ENCODE data around the gene MYO9A.

Gene MYO9A

DNA sequence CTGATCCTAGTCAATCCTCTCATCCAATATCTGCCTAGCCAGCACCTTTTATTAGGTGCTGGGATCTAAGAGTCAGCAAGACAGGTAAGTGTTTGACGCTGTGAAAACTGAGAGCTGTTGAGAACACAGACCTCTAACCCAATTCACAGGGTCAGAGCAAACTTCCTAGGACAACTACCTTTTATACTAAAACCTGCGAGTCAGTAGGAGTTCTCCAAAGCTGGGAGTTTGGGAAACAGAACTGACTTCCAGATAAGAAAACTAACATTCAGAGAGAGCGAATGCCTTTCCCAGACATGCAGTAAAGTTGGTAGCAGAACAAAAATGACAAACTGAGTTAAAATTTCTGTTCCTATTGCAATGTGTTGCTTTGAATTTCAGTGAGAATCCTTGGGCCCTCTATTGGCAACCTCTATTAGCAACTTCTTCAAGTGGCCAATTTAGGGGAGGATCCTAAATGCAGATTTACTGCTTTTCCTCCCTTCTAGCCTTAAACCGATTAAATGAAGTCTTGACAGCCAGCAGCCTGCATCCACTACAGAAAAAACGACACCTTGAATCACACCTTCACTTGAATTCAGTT lies 296.3 kb downstream of the MYO9A start:
- no peak for DNase-seq (ENCODE audit: low read depth)
- in situ Hi-C loops (cut with HindIII; ENCODE audit: low sequenced_read_pairs): no loop called here
- TF ChIP-seq, protein P1, sequence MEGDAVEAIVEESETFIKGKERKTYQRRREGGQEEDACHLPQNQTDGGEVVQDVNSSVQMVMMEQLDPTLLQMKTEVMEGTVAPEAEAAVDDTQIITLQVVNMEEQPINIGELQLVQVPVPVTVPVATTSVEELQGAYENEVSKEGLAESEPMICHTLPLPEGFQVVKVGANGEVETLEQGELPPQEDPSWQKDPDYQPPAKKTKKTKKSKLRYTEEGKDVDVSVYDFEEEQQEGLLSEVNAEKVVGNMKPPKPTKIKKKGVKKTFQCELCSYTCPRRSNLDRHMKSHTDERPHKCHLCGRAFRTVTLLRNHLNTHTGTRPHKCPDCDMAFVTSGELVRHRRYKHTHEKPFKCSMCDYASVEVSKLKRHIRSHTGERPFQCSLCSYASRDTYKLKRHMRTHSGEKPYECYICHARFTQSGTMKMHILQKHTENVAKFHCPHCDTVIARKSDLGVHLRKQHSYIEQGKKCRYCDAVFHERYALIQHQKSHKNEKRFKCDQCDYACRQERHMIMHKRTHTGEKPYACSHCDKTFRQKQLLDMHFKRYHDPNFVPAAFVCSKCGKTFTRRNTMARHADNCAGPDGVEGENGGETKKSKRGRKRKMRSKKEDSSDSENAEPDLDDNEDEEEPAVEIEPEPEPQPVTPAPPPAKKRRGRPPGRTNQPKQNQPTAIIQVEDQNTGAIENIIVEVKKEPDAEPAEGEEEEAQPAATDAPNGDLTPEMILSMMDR (IDR thresholded peaks at IDR 0.05; ENCODE audit: low read depth, low read length, missing control alignments): no peak
- H3K4me3 ChIP-seq (ENCODE audit: low read depth, low read length): no peak overlapping the region

DNA sequence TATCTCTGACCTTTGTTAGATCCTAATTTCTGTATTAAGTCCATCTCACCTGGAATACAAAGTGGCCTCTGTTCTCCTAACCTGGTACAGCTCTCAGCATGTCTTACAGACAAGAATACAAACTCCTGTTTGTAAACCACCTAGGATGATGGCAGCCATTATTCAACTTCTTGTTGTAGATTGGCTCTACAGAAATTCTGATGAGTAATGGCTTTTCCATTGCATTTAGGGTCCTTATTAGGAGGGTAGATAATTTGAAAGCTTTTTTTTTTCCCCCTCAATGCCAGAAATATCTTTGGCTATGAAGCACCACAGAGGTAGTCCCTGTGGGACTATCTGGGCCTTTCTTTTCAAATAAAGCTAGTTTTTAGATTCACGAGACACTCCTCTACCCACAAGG lies 297.8 kb downstream of the MYO9A start:
- in situ Hi-C loops (cut with HindIII; ENCODE audit: low sequenced_read_pairs): no loop called here
- TF ChIP-seq, protein P1 (IDR thresholded peaks at IDR 0.05; ENCODE audit: low read depth, low read length, missing control alignments): no peak
- no peak overlapping the region for H3K4me3 ChIP-seq (ENCODE audit: low read depth, low read length)
- DNase-seq (ENCODE audit: low read depth): no peak

DNA sequence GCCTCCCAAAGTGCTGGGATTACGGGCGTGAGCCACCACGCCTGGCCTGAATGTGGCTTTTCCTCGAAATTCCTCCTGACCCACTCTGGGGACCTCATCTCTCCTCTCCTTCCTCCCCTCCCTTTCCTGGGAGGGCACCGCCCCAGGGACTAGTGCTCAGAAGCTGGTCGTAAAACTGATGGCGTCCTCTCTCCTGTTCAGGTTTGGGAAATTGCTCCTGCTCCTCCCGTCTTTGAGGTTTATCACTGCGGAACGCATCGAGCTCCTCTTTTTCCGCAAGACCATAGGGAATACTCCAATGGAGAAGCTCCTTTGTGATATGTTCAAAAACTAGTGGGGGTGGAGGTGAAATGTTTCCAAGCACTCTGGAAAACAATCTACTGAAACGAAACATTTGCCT lies 300.6 kb downstream of the MYO9A start:
- DNase-seq (ENCODE audit: low read depth): no peak
- in situ Hi-C loops (cut with HindIII; ENCODE audit: low sequenced_read_pairs): no loop called here
- TF ChIP-seq, protein P1 (IDR thresholded peaks at IDR 0.05; ENCODE audit: low read depth, low read length, missing control alignments): no peak
- no peak overlapping the region for H3K4me3 ChIP-seq (ENCODE audit: low read depth, low read length)

DNA sequence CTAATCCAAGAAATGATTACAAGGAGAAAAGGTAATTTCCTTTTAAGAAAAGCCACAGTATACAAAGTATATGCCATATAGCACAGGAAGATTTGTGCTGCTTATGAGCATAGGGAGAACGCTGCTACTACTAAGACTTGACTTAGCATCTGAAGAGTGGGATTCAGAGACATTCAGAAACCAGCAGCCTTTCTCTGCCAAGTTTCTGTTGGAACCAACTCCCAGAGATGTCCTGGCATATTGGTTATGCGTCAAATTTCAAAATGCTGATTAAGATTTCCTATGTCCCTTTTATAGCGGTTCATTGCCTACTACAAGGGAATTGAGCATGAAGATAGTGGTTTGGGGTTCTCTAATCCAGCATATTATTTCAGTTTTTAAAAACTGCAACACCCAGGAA lies 302.6 kb downstream of the MYO9A start:
- in situ Hi-C loops (cut with HindIII; ENCODE audit: low sequenced_read_pairs): no loop called here
- TF ChIP-seq, protein P1 (IDR thresholded peaks at IDR 0.05; ENCODE audit: low read depth, low read length, missing control alignments): no peak
- no peak for DNase-seq (ENCODE audit: low read depth)
- no peak overlapping the region for H3K4me3 ChIP-seq (ENCODE audit: low read depth, low read length)

DNA sequence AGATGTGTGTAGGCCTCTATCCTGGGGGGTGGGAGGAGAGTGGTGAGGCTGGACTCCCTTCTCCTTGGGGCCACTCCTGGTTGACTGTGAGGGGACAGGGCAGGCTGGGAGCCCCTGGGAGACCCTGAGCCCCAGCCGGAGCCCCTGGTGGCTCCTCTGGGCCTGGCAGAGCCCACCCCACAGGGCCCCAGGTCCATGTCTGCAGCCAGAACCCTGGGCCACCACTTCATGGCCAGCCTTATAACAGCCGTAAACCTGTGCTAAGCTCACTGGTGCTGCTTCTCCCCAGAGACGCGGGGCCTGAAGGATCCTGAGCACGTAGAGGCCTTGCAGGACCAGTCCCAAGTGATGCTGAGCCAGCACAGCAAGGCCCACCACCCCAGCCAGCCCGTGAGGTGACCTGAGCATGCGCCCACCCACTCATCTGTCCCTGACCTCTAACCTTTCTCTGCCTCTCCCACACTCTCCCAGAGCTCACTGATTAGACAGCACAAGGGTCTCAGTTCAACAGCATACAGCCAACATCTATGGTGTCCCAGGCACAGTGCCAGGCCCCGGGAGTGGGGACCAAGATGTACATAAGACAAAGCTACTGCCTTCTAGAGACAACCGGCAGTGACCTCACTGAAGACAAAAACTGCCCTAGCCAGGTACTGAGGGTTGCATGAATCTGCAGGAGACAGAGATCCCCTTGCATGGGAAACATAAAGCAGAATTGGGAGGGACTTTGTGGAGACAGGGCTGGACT lies 304.1 kb downstream of the MYO9A start:
- no peak for DNase-seq (ENCODE audit: low read depth)
- in situ Hi-C loops (cut with HindIII; ENCODE audit: low sequenced_read_pairs): no loop called here
- TF ChIP-seq, protein P1 (IDR thresholded peaks at IDR 0.05; ENCODE audit: low read depth, low read length, missing control alignments): no peak
- no peak overlapping the region for H3K4me3 ChIP-seq (ENCODE audit: low read depth, low read length)

DNA sequence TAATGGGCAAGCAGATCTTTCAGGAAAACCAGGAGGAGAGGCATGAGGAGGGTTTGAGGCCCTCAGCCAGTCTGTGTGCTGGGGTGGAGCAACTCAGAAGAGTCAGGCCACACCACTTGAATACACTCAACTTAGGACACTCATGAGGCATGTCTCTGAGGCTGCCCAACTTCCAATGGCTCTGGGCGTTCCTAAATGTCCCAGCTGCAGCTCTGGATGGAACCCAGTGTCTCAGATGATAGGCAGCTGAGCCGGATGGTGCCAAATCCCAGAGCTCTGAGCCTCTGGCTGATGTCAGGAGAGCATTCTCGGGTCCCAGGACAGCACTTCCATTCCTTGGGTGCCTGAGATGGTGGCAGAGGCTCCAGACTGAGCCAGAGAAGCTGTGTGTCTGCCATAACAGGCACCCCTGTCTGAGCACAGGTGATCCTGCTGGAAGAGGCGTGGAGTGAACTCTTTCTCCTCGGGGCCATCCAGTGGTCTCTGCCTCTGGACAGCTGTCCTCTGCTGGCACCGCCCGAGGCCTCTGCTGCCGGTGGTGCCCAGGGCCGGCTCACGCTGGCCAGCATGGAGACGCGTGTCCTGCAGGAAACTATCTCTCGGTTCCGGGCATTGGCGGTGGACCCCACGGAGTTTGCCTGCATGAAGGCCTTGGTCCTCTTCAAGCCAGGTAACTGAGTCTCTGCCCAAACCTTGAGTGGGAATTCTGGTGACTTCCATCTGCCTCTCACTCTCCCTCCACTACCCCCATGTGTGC lies 304.8 kb downstream of the MYO9A start:
- in situ Hi-C loops (cut with HindIII; ENCODE audit: low sequenced_read_pairs): no loop called here
- TF ChIP-seq, protein P1 (IDR thresholded peaks at IDR 0.05; ENCODE audit: low read depth, low read length, missing control alignments): no peak
- no peak for DNase-seq (ENCODE audit: low read depth)
- H3K4me3 ChIP-seq (ENCODE audit: low read depth, low read length): no peak overlapping the region

Data from astrocyte of the cerebellum (primary cell).